Stimulated activated CD8-positive, alpha-beta memory T cell treated with anti-CD3 and anti-CD28 coated beads, Interleukin-7, amount 100 ng/mL, for 24 hours (primary cell): ENCODE measurements around the gene MS4A8.

Experiments
- DNase-seq: peaks from one replicate; pipeline ENCODE4 v3.0.0-alpha.2; 2020; ENCODE audit warnings: low read depth

The MS4A8 gene

DNA sequence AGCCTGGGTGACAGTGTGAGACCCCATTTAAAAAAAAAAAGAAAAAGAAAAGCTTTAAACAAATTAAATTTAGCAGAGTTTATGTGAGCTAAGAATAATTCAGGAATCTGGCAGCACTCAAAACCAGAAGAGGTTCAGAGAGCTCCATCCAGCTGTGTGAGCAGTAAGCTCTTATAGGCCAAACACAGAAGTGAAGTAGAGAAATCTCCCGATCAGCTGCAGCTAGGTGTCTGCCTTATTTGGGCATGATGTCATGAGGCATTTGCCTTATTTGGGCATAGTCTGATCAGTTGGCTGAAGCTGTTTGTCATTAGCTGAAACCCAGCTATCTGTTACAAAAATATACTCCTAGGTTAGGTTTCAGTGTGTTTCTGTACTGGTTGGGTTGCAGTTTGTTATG, 65.5 kb downstream of the MS4A8 start:
- no peak for DNase-seq

DNA sequence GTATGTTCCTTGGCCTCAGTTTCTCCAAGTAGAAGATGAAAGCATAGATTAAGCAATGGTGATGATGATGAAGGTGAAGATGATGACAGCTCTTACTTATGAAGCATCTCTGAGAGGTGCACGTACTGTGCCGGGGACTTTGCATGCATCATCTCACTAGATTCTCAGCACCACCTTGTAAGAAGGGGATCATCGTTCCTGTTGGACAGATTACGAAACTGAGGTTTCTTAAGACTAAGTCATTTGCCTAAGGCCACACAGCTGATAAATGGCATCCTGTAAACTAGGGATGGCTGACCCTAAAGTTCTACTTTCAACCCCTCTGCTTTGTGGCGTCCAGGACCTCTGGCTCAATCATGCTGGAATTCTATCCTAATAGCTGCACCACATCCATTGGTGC, 65.9 kb downstream of the MS4A8 start:
- no peak for DNase-seq
